HG03097 (cell line): ENCODE results near the gene MAGIX.
"Not testable (repeated sequence)": the region's sequence is repeated elsewhere in the genome, so short reads cannot be mapped to it uniquely, and the experiment has no call there.

Experiments
- ATAC-seq: cut with Tn5 transposase; IDR thresholded peaks from one replicate; pipeline ENCODE4 v1.9.1; 2021; ENCODE audit not compliant: unreplicated experiment, low FRiP score

The MAGIX gene

GRCh38 chrX:49157194-49157593 lies 5.4 kb upstream of the MAGIX start:
- ATAC-seq, result no peak

- no peak for ATAC-seq
These were observed 1.6 kb upstream of the MAGIX start for GRCh38 chrX:49160908-49161307.

- no peak for ATAC-seq
These were observed 926 bp upstream of the MAGIX start for GRCh38 chrX:49161632-49162031.

- peak; percentile 33 for ATAC-seq
These were observed 1.2 kb downstream of the MAGIX start for GRCh38 chrX:49163555-49164419.

GRCh38 chrX:49164589-49165360 lies 2.2 kb downstream of the MAGIX start:
- no peak for ATAC-seq

GRCh38 chrX:49165901-49166881 lies 3.6 kb downstream of the MAGIX start:
- peak; percentile 43 for ATAC-seq

- ATAC-seq, result peak; percentile 28
These were observed 4.6 kb downstream of the MAGIX start for GRCh38 chrX:49166914-49167739.

- ATAC-seq, result no peak
These were observed 5.2 kb downstream of the MAGIX start for GRCh38 chrX:49167740-49168108.

GRCh38 chrX:49171752-49172279 lies 9.3 kb downstream of the MAGIX start, which contains the start of gene PLP2:
TSS of gene PLP2 (plus strand) at chrX:49171898. CDS start at chrX:49172001, 103 bp downstream.
- ATAC-seq, result no peak

- ATAC-seq, result peak; percentile 56
These were observed 9.8 kb downstream of the MAGIX start for GRCh38 chrX:49172280-49172780.

- ATAC-seq, result not testable (repeated sequence)
These were observed 11.0 kb downstream of the MAGIX start for GRCh38 chrX:49173544-49173943.

GRCh38 chrX:49174723-49175122 lies 12.2 kb downstream of the MAGIX start:
- ATAC-seq, result no peak

- ATAC-seq, result no peak
These were observed 13.1 kb downstream of the MAGIX start for GRCh38 chrX:49175435-49176274.

- no peak for ATAC-seq
These were observed 14.1 kb downstream of the MAGIX start for GRCh38 chrX:49176421-49177326.

GRCh38 chrX:49177338-49177833 lies 14.8 kb downstream of the MAGIX start:
- ATAC-seq, result no peak

GRCh38 chrX:49177873-49178480 lies 15.4 kb downstream of the MAGIX start:
- ATAC-seq, result no peak

- no peak for ATAC-seq
These were observed 16.0 kb downstream of the MAGIX start for GRCh38 chrX:49178537-49178936.
